H1 (cell line): ENCODE results near the gene POGZ. TPM values are rescaled to one million over a fixed set of nuclear protein-coding genes. Genes with fewer than 3 reads are reported as not detected.

Experiments
- CBX5 ChIP-seq: fragments of 300-800, 300-1000 bp; sonication (generic); IDR thresholded peaks from 2 replicates; pipeline ENCODE4 v1.7.1; 2016; ENCODE audit warnings: antibody characterized with exemption, low read length, low read depth
- E2F6 ChIP-seq: IDR thresholded peaks from 2 replicates; pipeline ENCODE4 v1.6.1; 2012; ENCODE audit warnings: inconsistent platforms
- EGR1 ChIP-seq: IDR thresholded peaks from 2 replicates; pipeline ENCODE4 v1.6.1; 2011; ENCODE audit warnings: low read depth, low read length, borderline replicate concordance
- SIRT6 ChIP-seq: IDR thresholded peaks from one replicate; pipeline ENCODE4 v1.7.1; 2012; ENCODE audit warnings: low read length, inconsistent platforms
- TCF12 ChIP-seq: IDR thresholded peaks from 2 replicates; pipeline ENCODE4 v1.6.1; 2011; ENCODE audit warnings: low read depth, mild to moderate bottlenecking, low read length
- polyA plus RNA-seq, 7 experiments: library from polyadenylated mRNA; depleted of rRNA in 3 of 7; stranded (reverse) in 5 of 7; unstranded in 2 of 7; fragments of >200 nt in 5 of 7; fragments of 200-250 nt in 2 of 7; gene quantifications; 1 replicate in 5 of 7; 2 replicates in 1 of 7; 4 replicates in 1 of 7; pipeline versions ENCODE4 v1.2.1 to v1.2.3, GENCODE V29; 2011 to 2013; ENCODE audit warnings: missing spikeins in 2 of 7, mixed read lengths in 2 of 7
- total RNA-seq: library from RNA; stranded (reverse); fragmentation: NEBNext Ultra II Directional; extraction: Animal tissue kit (Norgen Biotek cat#: 25700); gene quantifications from 2 replicates; pipeline ENCODE4 v1.2.1, GENCODE V29; 2021

POGZ gene
- total and polyA plus RNA-seq, 2 of the 8 experiments (the other 6 are each of a cell fraction or from before 2014, with no cell fraction given): 66.4 to 105 TPM

- TF ChIP-seq E2F6: no peak
- no peak for TF ChIP-seq CBX5
- TF ChIP-seq TCF12: no peak
- TF ChIP-seq SIRT6: no peak
- no peak for TF ChIP-seq EGR1
Measured at GRCh38 chr1:151386002-151386401, 73.3 kb downstream of the POGZ start (continued).
